ENCODE data around the gene DTWD2.
"Not testable (repeated sequence)": the region's sequence is repeated elsewhere in the genome, so short reads cannot be mapped to it uniquely, and the experiment has no call there.

Gene DTWD2

GRCh38 chr5:118946138-118946800, 42.1 kb downstream of the DTWD2 start:
- no peak for DNase-seq

GRCh38 chr5:118937393-118938061, 50.8 kb downstream of the DTWD2 start:
- DNase-seq: no peak

- no peak for DNase-seq
These were observed 54.6 kb downstream of the DTWD2 start for GRCh38 chr5:118933703-118934102.

- DNase-seq: no peak
These were observed 56.8 kb downstream of the DTWD2 start for GRCh38 chr5:118931564-118931963.

GRCh38 chr5:118924006-118924389, 64.3 kb downstream of the DTWD2 start:
- no peak for DNase-seq

GRCh38 chr5:118923295-118924005, 64.9 kb downstream of the DTWD2 start:
- DNase-seq: no peak

- DNase-seq: no peak
These were observed 66.5 kb downstream of the DTWD2 start for GRCh38 chr5:118921866-118922265.

GRCh38 chr5:118919016-118919415, 69.3 kb downstream of the DTWD2 start:
- no peak for DNase-seq

- DNase-seq: no peak
These were observed 70.1 kb downstream of the DTWD2 start for GRCh38 chr5:118918232-118918631.

GRCh38 chr5:118907536-118907935, 80.8 kb downstream of the DTWD2 start:
- not testable (repeated sequence) for DNase-seq

- no peak for DNase-seq
These were observed 81.4 kb downstream of the DTWD2 start for GRCh38 chr5:118906947-118907346.

- no peak for DNase-seq
These were observed 83.2 kb downstream of the DTWD2 start for GRCh38 chr5:118905196-118905595.

GRCh38 chr5:118902656-118903438, 85.5 kb downstream of the DTWD2 start:
- no peak for DNase-seq

GRCh38 chr5:118894709-118895108, 93.6 kb downstream of the DTWD2 start:
- no peak for DNase-seq

GRCh38 chr5:118891252-118891651, 97.1 kb downstream of the DTWD2 start:
- DNase-seq: no peak

- DNase-seq: no peak
These were observed 99.2 kb downstream of the DTWD2 start for GRCh38 chr5:118889165-118889564.

GRCh38 chr5:118888556-118888955, 99.8 kb downstream of the DTWD2 start:
- DNase-seq: no peak

- DNase-seq: no peak
These were observed 105.0 kb downstream of the DTWD2 start for GRCh38 chr5:118883362-118883761.

GRCh38 chr5:118882666-118883065, 105.7 kb downstream of the DTWD2 start:
- DNase-seq: no peak

GRCh38 chr5:118876852-118877251, 111.5 kb downstream of the DTWD2 start:
- DNase-seq: not testable (repeated sequence)

GRCh38 chr5:118875131-118875530, 113.2 kb downstream of the DTWD2 start:
- no peak for DNase-seq

GRCh38 chr5:118873417-118873816, 114.9 kb downstream of the DTWD2 start:
- no peak for DNase-seq

GRCh38 chr5:118863345-118863744, 125.0 kb downstream of the DTWD2 start:
- DNase-seq: no peak
